HG03095 (cell line): Measurements from ENCODE around the gene JCHAIN.
"Not testable (repeated sequence)": the region's sequence is repeated elsewhere in the genome, so short reads cannot be mapped to it uniquely, and the experiment has no call there.

Source experiments
- ATAC-seq: cut with Tn5 transposase; IDR thresholded peaks from one replicate; pipeline ENCODE4 v1.9.1; 2021; ENCODE audit warnings: moderate library complexity; ENCODE audit not compliant: unreplicated experiment

JCHAIN gene

DNA sequence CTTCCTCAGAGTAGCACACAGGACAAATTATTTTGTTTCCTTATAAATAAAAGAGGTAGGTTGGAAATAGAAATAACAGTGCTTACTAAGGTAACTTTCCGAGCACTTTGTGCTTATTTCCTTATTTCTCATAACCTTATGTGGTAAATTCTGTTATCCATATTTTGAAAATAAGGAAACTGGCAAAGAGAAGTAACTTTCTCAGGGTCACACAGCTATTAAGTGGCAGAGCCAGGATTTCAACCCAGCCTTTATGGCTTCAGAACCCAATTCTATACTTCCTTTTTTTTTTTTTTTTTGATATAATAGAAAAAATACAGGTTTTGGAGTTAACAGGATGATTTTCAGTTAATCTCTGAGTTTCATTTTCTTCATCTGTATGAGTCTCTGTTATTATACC lies 25.4 kb upstream of the JCHAIN start:
- ATAC-seq, result no peak

DNA sequence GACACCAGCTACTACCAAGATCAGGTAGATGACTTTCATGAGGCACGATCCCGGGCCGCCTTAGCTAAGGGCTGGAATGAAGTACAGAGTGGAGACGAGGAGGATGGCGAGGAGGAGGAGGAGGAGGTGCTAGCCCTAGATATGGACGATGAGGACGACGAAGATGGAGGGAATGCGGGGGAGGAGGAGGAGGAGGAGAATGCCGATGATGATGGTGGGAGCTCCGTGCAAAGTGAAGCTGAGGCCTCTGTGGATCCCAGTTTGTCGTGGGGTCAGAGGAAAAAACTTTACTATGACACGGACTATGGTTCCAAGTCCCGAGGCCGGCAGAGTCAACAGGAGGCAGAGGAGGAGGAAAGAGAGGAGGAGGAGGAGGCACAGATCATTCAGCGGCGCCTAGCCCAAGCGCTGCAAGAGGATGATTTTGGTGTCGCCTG lies 22.5 kb upstream of the JCHAIN start:
- ATAC-seq, result no peak

DNA sequence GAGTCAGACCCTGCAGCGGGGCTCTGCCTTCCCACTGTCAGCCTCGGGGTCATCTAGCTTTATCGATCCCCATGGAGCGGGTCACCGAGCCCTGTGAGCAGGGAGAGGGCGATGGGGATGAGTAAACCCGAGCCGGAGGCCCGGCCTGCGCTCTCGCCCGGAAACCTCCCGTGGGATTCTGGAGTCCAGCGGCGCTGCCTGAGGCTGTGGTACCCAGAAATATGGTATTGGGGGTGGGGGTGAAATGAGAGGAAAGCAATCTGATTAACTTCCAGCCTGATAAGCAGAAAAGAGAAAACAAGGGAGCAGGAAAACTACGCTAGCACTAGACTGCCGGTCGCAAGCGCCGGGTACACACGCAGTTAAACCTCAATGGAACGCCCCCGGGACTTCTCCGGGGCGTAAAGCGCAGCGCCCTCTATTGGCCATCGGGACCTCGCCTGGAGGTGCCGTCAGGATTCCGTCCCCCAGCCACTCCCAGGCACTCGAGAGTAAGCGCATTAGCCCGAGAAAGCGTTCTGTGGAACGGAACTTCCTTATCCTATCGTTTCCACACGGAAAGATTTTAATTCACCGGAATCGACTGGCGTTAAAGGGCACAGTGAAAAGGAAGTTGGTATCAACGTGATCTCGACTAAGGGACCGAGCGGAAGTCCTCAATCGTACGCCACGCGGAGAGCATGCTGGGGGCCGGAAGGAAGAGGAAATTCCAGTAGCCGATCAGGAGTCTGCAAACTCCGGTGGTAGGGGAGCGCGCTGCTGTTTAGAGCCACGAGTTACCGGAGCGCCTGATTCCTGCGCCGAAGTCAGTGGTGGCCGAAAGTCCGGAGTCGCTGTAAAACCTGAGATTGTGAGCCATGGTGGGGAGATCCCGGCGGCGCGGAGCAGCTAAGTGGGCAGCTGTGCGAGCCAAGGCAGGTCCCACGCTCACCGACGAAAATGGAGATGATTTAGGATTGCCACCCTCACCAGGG lies 21.8 kb upstream of the JCHAIN start, which contains the start of gene UTP3:
TSS of gene UTP3 (plus strand) at position 712 of the 974 bp plus-strand sequence. CDS start at position 858, 146 bp downstream.
- ATAC-seq, result peak; percentile 91

DNA sequence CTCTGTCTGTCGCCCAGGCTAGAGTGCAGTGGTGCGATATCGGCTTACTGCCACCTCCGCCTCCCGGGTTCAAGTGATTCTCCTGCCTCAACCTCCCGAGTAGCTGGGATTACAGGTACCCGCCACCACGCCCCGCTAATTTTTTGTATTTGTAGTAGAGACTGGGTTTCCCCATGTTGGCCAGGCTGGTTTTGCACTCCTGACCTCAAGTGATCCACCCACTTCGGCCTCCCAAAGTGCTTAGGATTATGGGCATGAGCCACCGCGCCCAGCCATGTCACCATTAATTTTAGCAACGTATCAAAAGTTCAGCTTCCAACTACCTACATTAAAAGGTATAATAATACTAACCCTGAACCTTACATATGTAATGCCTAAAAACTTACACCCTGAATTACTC lies 21.1 kb upstream of the JCHAIN start:
- ATAC-seq, result no peak

DNA sequence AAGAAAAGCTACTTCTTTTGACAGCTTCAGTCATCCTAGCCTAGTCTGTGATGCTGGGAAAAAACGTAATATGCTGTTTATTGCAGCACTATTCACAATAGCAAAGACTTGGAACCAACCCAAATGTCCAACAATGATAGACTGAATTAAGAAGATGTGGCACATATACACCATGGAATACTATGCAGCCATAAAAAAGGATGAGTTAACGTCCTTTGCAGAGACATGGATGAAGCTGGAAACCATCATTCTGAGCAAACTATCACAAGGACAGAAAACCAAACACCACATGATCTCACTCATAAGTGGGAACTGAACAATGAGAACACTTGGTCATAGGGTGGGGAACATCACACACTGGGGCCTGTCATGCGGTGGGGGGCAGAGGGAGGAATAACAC lies 15.8 kb upstream of the JCHAIN start:
- not testable (repeated sequence) for ATAC-seq

DNA sequence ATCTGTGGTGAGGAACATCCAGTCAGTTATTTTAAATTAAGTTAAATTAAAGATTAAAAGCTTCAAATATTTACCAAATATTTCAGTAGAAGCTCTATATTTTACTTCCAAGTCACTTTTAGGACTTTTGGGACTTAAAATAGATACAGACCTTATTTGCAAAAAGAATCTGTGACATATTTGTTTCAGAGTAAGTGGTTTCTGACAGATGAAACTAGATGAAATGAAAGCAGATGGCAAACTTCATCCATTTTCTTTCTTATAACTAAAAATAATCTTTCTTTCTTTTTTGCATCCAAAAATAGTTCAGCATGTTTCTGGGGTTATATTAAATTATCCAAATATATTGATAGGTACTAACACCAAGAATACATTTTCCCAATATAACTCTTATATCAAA lies 15.4 kb upstream of the JCHAIN start:
- ATAC-seq, result peak; percentile 36

DNA sequence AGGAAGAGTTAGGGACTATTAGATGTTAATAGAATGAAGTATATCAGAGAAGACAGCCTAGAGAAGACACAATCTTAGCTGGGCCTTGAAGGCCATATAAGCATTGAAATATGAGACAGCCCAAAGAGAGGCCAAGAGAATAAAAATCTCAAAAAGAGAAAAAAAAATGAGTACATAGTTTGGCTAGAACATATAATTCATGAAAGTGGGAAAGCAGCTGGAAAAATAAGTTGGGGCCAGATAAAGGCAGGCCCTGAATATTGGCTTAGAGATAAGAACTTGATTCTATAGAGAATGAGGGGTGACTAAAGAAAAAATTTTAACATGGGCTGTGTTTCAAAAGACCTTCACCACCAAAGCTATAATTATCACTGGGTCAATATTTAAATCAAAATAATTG lies 14.6 kb upstream of the JCHAIN start:
- no peak for ATAC-seq

DNA sequence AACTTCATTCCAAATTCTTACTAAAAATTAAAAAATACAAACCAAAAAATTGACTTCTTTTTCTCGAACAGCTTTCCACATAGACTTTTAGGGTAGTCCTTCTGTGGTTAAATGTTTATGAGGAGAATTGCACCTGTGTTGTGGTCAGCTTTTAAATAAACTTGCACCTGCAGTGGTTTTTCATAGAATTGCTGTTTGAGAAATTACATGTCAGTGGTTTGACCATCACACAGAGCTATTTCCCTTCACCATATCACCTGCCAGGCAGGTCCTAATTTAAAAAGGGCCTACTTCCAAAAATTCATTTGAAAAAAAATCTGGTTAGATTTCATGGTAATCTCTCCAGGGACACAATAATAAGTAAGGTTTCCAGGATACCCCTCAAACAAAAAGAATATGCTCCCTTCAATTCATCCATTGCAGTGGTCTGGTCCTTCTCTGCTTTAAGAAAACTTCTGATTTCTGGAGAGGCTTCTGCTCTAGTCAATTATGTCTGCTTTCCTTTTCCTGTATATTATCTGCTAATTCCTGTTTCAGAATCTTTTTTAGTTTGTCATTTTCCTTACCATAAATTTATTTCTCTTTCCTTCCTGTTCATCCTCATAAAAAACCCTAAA lies 12.2 kb upstream of the JCHAIN start:
- peak; percentile 75 for ATAC-seq

DNA sequence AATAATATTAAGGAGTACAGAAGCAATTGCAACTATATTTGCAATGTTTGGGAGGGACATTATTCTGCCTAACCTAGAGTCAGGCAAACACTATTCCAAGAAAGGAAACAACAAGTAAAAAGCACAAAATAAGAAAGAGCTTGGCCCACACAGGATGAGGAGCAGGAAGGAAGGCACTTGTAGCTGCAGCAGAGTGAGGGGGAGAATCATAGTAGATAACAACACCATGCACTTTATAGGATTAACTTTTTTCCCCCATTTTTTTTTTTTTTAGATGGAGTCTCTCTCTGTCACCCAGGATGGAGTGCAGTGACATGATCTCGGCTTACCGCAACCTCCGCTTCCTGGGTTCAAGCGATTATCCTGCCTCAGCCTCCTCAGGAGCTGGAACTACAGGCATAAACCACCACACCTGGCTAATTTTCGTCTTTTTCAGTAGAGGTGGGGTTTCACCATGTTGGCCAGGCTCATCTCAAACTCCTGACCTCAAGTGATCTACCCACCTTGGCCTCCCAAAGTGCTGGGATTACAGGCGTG lies 10.3 kb upstream of the JCHAIN start:
- no peak for ATAC-seq

DNA sequence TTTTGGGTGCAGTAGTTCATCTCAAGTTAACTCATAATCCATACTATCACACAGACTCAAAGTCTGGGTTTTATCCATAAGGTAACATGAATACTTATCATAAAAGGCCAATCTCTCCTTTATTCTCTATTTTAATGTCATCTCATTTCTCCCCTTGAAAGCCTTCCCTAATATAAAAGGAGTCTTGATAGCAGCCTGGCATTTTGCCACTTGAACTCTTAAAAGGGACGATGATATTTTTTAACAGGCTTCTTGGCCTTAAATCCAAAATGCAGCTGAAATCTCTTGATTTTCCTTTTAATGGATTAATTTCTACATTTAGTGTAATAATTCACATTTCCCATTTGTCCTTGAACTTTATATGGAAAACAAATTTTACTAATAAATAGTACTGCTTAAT lies 8.4 kb upstream of the JCHAIN start:
- ATAC-seq, result no peak

DNA sequence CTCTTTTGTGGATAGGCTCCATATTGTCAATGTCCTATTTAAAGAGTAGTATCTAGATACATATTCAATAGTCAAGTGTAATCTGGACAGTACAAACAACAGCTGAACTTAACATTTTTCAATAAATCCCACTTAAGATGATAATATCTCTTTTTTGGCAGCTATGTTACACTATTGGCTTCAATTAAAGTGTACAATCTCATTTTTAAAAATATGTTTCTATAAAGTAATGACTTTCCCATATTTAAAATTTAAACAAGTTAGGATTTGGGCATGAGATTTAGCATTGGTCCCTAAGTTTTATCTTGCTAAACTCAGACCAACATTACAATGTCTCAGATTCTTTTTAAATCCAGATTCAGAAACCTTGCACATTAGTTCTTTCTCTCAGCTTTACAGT lies 7.9 kb upstream of the JCHAIN start:
- ATAC-seq, result no peak

DNA sequence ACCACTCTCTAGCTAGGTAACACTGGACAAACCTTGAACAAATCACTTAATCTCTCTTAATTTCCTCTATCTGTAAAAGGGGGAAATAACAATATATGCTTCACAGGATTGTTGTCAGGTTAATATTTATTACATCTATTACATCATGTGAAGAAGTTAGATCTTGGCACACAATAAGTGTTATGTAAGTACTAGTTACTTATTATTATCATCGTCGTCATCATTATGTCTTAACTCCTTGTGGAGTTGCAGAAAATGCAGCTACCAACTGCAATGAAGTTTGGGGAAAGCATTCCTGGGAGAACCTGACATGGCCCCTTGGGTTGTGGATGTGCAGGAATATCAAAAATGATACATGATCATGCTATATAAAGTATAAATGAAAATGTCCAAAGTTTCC lies 4.8 kb upstream of the JCHAIN start:
- ATAC-seq, result no peak

DNA sequence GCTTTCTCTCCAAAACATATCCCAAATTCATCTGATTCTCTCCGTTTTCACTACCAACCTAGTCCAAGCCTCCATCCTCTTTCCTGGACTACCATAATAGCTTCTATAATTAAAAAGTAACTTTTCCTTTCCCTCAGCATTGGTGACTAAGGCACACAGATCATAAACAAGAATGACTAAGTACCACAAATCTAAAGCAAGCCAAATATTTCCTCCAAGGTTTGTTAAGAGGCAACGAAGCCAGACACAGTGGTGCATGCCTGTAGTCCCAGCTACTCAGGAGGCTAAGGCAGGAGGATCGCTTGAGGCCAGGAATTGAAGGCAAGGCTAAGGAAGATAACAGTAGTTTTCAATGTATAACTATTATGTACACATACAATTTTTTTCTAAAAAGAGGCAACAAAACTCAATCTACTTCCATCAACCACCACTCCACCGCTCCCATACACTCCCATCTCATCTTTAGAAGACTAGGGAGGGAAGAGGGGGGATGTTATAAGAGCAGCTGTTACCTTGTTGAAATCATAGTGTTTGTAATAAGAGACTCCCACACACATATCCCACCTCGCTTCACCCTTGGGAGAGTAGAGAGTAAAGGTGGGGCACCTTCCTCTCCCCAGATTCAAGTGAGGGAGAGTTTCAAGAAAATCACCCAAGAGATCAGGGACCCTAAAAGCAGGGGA lies 4.2 kb upstream of the JCHAIN start:
- ATAC-seq, result no peak

DNA sequence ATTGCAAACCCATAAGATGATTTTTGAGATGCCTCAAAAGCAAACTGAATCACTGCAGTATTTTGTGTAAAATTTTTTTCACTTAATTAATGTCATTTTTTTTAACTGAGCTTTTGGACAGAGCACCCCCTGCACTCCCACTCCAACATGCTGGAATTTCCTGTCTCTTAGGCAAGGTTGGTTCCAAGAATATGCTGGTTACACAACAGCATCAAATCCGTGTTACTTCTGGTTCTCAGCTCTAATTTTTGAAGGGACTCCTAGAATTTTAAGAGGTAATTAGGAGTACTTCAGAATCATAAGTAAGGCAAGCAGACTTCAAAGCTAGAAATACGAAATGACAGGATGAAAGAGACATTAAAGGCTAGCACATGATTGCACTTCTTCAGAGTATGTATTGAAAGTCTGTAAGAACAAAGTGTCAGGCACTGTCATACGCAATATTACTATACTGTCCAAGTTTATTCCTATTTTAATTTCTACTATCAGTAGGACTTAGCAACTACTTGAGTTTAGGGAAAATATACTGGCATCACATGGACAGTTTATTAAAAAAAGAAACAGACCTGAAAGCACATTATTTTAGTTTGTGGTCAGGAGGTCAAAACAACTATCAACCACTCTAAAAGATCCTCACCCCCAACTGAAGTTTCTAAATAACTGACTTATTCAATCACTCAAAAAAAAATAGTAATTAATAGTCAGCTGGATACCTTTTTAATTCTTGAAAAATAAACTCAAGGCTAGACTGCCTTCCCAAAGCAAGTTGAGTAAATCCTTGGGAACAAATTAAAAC lies 1.6 kb upstream of the JCHAIN start:
- no peak for ATAC-seq

DNA sequence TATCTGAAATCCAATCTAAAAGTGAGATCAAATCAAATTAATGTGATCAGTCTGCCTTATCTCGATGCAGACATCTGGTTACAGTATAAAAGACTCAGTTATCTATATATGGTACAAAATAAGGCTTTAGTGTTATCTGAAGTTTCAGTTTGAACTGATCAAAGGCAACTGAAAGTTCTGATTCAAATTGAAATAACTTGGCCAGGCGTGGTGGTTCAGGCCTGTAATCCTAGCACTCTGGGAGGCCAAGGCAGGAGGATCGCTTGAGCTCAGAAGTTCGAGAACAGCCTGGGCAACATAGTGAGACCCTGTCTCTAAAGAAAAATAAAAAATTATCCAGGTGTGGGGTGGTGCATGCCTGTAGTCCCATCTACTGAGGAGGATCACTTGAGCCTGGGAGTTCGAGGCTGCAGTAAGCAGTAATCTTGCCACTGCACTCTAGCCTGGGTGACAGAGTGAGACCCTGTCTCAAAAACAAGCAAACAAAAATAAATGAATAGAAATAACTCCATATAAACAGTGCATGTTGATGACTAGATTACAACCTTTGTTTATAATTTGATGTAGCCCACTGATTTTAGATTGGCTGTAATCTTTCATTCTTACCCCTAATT lies 4.9 kb downstream of the JCHAIN start:
- ATAC-seq, result peak; percentile 69

DNA sequence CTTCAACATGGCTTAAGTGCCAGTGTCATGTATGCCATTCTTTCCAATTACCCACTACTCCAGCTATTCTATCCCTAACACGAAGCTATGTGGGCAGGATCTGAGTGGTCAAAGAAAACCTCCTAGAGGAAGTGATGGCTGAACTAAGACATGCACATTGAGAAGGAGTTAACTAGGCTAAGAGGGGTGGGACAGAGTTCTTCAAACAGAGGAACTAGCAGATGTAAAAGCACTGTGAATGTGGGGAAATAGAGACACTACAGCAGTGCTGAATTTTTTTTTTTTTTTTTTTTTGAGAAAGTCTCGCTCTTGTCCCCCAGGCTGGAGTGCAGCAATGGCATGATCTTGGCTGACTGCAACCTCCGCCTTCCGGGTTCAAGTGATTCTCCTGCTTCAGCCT lies 6.2 kb downstream of the JCHAIN start:
- ATAC-seq, result no peak

DNA sequence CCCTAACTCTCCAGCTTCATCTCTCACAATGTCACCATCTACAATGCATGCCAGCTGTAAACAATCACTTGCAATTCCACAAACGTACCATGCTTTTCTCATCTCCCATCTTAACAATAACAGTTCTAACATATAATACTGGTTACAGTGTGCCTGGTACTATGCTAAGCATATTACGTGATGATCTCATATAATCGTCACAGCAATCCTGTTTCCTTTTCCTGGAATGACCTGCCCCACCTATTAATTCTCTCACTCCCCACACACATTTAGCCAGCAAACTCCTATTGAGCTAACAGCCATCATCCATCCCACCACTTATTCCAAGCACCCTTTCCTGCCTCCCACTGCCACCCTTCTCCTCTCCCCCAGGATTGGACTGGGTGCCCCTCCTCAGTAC lies 7.9 kb downstream of the JCHAIN start:
- ATAC-seq, result no peak

DNA sequence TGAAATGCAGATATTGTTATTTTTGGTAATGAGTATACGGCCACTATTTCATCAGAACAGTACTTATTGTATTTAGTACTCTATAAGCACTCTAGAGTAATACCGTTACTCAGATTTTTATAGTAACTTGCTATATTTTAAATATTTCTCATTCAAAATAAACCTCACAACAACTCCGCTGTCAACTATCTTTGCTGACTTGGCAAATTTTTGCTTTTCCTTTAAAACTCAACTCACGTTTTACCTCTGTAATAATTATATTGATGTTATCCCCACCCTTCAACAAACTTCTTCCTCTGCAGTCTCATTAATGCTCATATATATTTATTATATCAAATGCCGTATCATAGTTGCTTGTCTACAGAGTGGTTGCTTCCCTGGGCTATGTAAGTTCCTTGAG lies 9.0 kb downstream of the JCHAIN start:
- ATAC-seq, result no peak

DNA sequence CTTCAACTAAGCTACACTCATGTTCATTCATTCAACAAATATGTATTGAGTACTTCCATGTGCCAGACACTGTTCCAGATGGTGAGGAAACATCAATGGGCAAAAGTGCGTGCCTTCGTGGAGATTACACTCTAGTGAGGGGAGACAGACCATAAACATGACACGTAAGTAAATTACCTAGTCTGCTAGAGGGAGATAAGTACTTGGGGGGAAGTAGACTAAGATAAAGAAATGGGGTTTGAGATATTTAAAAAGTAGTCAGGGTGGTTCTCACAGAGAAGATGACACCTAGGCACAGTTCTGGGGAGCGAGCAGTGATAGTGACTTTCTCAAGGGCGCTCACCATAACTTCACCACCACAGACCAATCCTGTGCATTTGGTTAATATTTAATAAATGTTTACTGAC lies 11.7 kb downstream of the JCHAIN start:
- ATAC-seq, result no peak

DNA sequence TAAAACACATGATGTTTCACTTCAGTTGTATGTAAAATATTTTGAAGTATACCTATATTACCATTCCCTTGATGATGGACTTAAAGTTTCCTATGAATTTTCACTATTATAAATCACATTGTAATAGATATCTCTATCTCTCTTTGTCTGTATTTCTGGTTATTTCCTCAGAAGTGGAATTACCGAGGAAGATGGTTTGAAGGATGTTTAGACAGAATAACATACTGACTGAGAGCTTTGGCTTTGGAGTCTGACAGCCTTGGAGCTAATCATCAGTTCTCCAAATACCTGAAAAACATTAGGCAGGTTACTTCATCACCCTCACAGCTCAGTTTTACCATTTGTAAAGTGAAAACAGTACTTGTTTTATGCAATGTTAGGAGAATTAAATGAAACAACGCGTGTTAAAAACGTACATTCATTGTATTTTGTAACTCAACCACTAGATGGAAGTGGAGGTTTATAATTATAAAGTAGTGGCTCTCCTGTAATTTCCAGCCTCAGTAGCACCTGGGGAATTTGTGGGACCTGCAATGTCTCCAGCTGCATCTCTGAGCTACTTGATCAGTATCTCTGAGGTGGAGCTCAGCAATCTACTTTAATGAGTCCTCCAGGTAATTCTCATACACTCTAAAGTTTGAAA lies 14.3 kb downstream of the JCHAIN start:
- no peak for ATAC-seq
